ENCODE measurements around the gene SPATA2L. TPM values are rescaled to one million over a fixed set of nuclear protein-coding genes. Genes with fewer than 3 reads are reported as not detected.
A peak's percentile ranks its signal among the peaks of the same experiment; 100 is the strongest.

The SPATA2L gene
- total and polyA plus RNA-seq, 5 experiments from 2014 or later, result 3.5 to 8.1 (median 6.4) TPM

- peak; percentile 74 to 89 (median 85) for DNase-seq
- Mint-ChIP-seq H3K27ac (no peak overlapping the region), H3K36me3 (peaks cover 0 to 9% (median 0%) of the 10 kb centered on the region in 3 donors), H3K4me1 (peaks cover 0 to 10% (median 2%) of the 10 kb centered on the region in 4 donors), H3K27me3 (no peaks in the 10 kb centered on the region), H3K4me3 (peak overlapping the region; percentile 46 to 83 (median 69)), H3K9me3 (no peaks in the 10 kb centered on the region)
- ATAC-seq, result peak; percentile 89 to 91
- POLR2A ChIA-PET, result interaction anchor here (0.8 to 17.7 kb wide), 5 partner anchors 10 to 50 kb away, joined by 3 to 262 read pairs (median 5); partner anchors contain the start of genes SPATA2L, VPS9D1 and ZNF276
Measured at GRCh38 chr16:89711601-89712273, 10.2 kb upstream of the SPATA2L start.

GRCh38 chr16:89710709-89711564, 9.4 kb upstream of the SPATA2L start:
- peak; percentile 2 to 11 for ATAC-seq
- no peak overlapping the region for H3K27ac Mint-ChIP-seq
- H3K27me3 Mint-ChIP-seq, result no peaks in the 10 kb centered on the region
- H3K4me1 Mint-ChIP-seq, result peaks cover 5 to 14% (median 6%) of the 10 kb centered on the region in 4 donors
- POLR2A ChIA-PET, result interaction anchor here (0.8 to 17.7 kb wide), 6 partner anchors 10 to 153 kb away, joined by 3 to 262 read pairs (median 5); partner anchors contain the start of genes SPATA2L, VPS9D1 and ZNF276
- peaks cover 0 to 9% (median 0%) of the 10 kb centered on the region in 3 donors for H3K36me3 Mint-ChIP-seq
- peak in 1 of 10 donors; percentile 27 for DNase-seq
- no peak overlapping the region for H3K4me3 Mint-ChIP-seq
- H3K9me3 Mint-ChIP-seq, result no peaks in the 10 kb centered on the region

GRCh38 chr16:89709716-89710432, 8.4 kb upstream of the SPATA2L start:
- POLR2A ChIA-PET, result interaction anchor here (0.6 to 17.7 kb wide), 6 partner anchors 8 to 154 kb away, joined by 3 to 262 read pairs (median 4); partner anchors contain the start of genes SPATA2L, VPS9D1 and ZNF276

GRCh38 chr16:89709166-89709565, 7.7 kb upstream of the SPATA2L start:
- no peaks in the 10 kb centered on the region for H3K27me3 Mint-ChIP-seq
- peak overlapping the region in 1 of 10 donors; percentile 14 for H3K4me3 Mint-ChIP-seq
- H3K9me3 Mint-ChIP-seq, result no peaks in the 10 kb centered on the region

More at GRCh38 chr16:89709716-89710432, 8.4 kb upstream of the SPATA2L start:
- Mint-ChIP-seq H3K27me3 (no peaks in the 10 kb centered on the region), H3K36me3 (peaks cover 0 to 7% (median 0%) of the 10 kb centered on the region in 3 donors), H3K4me3 (peak overlapping the region in 7 of 10 donors; percentile 14 to 49 (median 33)), H3K9me3 (no peaks in the 10 kb centered on the region), H3K4me1 (peaks cover 4 to 17% (median 8%) of the 10 kb centered on the region in 4 donors), H3K27ac (peak overlapping the region in 2 of 10 donors; percentile 54 to 59)
- DNase-seq, result no peak
- no peak for ATAC-seq

GRCh38 chr16:89708481-89708931, 7.0 kb upstream of the SPATA2L start:
- Mint-ChIP-seq H3K9me3 (no peaks in the 10 kb centered on the region), H3K27me3 (no peaks in the 10 kb centered on the region), H3K4me1 (peaks cover 4 to 11% (median 8%) of the 10 kb centered on the region in 4 donors)

More at GRCh38 chr16:89709166-89709565, 7.7 kb upstream of the SPATA2L start:
- Mint-ChIP-seq H3K27ac (no peak overlapping the region), H3K4me1 (peaks cover 4 to 14% (median 8%) of the 10 kb centered on the region in 4 donors), H3K36me3 (peaks cover 0 to 4% (median 0%) of the 10 kb centered on the region in 3 donors)
- POLR2A ChIA-PET, result interaction anchor here (0.6 to 17.7 kb wide), 5 partner anchors 8 to 108 kb away, joined by 3 to 262 read pairs (median 3); partner anchors contain the start of genes SPATA2L, VPS9D1 and ZNF276
- DNase-seq (no peak), ATAC-seq (no peak)

GRCh38 chr16:89707695-89708094, 6.2 kb upstream of the SPATA2L start:
- Mint-ChIP-seq H3K27me3 (no peaks in the 10 kb centered on the region), H3K27ac (no peak overlapping the region), H3K9me3 (no peaks in the 10 kb centered on the region), H3K36me3 (no peaks in the 10 kb centered on the region), H3K4me3 (no peak overlapping the region), H3K4me1 (peaks cover 5 to 11% (median 8%) of the 10 kb centered on the region in 4 donors)
- ATAC-seq (no peak), DNase-seq (no peak)
- POLR2A ChIA-PET, result interaction anchor here (2.7 to 17.7 kb wide), 2 partner anchors 14 to 86 kb away, joined by 23 to 262 read pairs; partner anchors contain the start of genes VPS9D1 and ZNF276

More at GRCh38 chr16:89708481-89708931, 7.0 kb upstream of the SPATA2L start:
- H3K27ac Mint-ChIP-seq, result no peak overlapping the region
- DNase-seq, result no peak
- ATAC-seq, result no peak
- no peaks in the 10 kb centered on the region for H3K36me3 Mint-ChIP-seq
- H3K4me3 Mint-ChIP-seq, result no peak overlapping the region
- POLR2A ChIA-PET, result interaction anchor here (0.6 to 17.7 kb wide), 3 partner anchors 13 to 109 kb away, joined by 3 to 262 read pairs (median 3); partner anchors contain the start of genes VPS9D1 and ZNF276

- Mint-ChIP-seq H3K4me3 (peak overlapping the region in 1 of 10 donors; percentile 44), H3K27me3 (no peaks in the 10 kb centered on the region), H3K36me3 (no peaks in the 10 kb centered on the region), H3K9me3 (no peaks in the 10 kb centered on the region), H3K4me1 (peaks cover 8 to 17% (median 12%) of the 10 kb centered on the region in 4 donors), H3K27ac (peak overlapping the region in 1 of 10 donors; percentile 48)
- POLR2A ChIA-PET, result interaction anchor here (0.9 to 17.7 kb wide), 15 partner anchors 15 to 167 kb away, joined by 3 to 262 read pairs (median 6); partner anchors contain the start of genes CDK10, TCF25, VPS9D1 and ZNF276
- DNase-seq (no peak), ATAC-seq (no peak)
Measured at GRCh38 chr16:89706518-89707260, 5.2 kb upstream of the SPATA2L start.

- peaks cover 8 to 23% (median 17%) of the 10 kb centered on the region in 4 donors for H3K4me1 Mint-ChIP-seq
- POLR2A ChIA-PET, result interaction anchor here (0.7 to 17.7 kb wide), 6 partner anchors 17 to 249 kb away, joined by 3 to 262 read pairs (median 13); partner anchors contain the start of genes VPS9D1 and ZNF276
- ATAC-seq (no peak), DNase-seq (no peak)
- peak overlapping the region in 3 of 10 donors; percentile 14 to 71 (median 61) for H3K27ac Mint-ChIP-seq
- no peaks in the 10 kb centered on the region for H3K27me3 Mint-ChIP-seq
- no peak overlapping the region for H3K4me3 Mint-ChIP-seq
- H3K36me3 Mint-ChIP-seq, result no peaks in the 10 kb centered on the region
- H3K9me3 Mint-ChIP-seq, result no peaks in the 10 kb centered on the region
Measured at GRCh38 chr16:89705006-89705405, 3.5 kb upstream of the SPATA2L start.

GRCh38 chr16:89704281-89704680, 2.8 kb upstream of the SPATA2L start:
- DNase-seq, result no peak
- Mint-ChIP-seq H3K9me3 (no peaks in the 10 kb centered on the region), H3K4me3 (no peak overlapping the region), H3K4me1 (peaks cover 8 to 28% (median 20%) of the 10 kb centered on the region in 4 donors), H3K36me3 (no peaks in the 10 kb centered on the region), H3K27ac (no peak overlapping the region), H3K27me3 (no peaks in the 10 kb centered on the region)
- no peak for ATAC-seq
- POLR2A ChIA-PET, result interaction anchor here (0.8 to 17.7 kb wide), 4 partner anchors 18 to 49 kb away, joined by 3 to 262 read pairs (median 4); partner anchors contain the start of genes VPS9D1 and ZNF276

GRCh38 chr16:89700649-89701424, 668 bp downstream of the SPATA2L start:
- H3K36me3 Mint-ChIP-seq, result peaks cover 0 to 1% (median 0%) of the 10 kb centered on the region in 3 donors
- H3K9me3 Mint-ChIP-seq, result no peaks in the 10 kb centered on the region
- POLR2A ChIA-PET, result interaction anchor here (0.6 to 17.7 kb wide), 21 partner anchors 10 to 271 kb away, joined by 3 to 262 read pairs (median 6); partner anchors contain the start of genes CDK10, CHMP1A, FANCA and SPATA33
- no peaks in the 10 kb centered on the region for H3K27me3 Mint-ChIP-seq
- ATAC-seq, result peak; percentile 33 to 38
- H3K27ac Mint-ChIP-seq, result peak overlapping the region in 8 of 10 donors; percentile 87 to 95 (median 90)
- peak overlapping the region; percentile 65 to 87 (median 79) for H3K4me3 Mint-ChIP-seq
- peak; percentile 32 to 79 (median 56) for DNase-seq
- H3K4me1 Mint-ChIP-seq, result peaks cover 4 to 40% (median 20%) of the 10 kb centered on the region in 4 donors

All from naive thymus-derived CD8-positive, alpha-beta T cell (primary cell).